Measurements from ENCODE around the gene ESRRB. TPM values are rescaled to one million over a fixed set of nuclear protein-coding genes. Genes with fewer than 3 reads are reported as not detected.

The ESRRB gene
- polyA plus RNA-seq, 1 of the 3 experiments (the other 2 are of a cell fraction): 0.05 TPM

GRCh38 chr14:76463105-76463504, 87.2 kb downstream of the ESRRB start (continued):
- TF ChIP-seq, protein P1, sequence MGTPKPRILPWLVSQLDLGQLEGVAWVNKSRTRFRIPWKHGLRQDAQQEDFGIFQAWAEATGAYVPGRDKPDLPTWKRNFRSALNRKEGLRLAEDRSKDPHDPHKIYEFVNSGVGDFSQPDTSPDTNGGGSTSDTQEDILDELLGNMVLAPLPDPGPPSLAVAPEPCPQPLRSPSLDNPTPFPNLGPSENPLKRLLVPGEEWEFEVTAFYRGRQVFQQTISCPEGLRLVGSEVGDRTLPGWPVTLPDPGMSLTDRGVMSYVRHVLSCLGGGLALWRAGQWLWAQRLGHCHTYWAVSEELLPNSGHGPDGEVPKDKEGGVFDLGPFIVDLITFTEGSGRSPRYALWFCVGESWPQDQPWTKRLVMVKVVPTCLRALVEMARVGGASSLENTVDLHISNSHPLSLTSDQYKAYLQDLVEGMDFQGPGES (IDR thresholded peaks at IDR 0.05; ENCODE audit: low read depth, low read length): no peak
- TF ChIP-seq, protein P2, sequence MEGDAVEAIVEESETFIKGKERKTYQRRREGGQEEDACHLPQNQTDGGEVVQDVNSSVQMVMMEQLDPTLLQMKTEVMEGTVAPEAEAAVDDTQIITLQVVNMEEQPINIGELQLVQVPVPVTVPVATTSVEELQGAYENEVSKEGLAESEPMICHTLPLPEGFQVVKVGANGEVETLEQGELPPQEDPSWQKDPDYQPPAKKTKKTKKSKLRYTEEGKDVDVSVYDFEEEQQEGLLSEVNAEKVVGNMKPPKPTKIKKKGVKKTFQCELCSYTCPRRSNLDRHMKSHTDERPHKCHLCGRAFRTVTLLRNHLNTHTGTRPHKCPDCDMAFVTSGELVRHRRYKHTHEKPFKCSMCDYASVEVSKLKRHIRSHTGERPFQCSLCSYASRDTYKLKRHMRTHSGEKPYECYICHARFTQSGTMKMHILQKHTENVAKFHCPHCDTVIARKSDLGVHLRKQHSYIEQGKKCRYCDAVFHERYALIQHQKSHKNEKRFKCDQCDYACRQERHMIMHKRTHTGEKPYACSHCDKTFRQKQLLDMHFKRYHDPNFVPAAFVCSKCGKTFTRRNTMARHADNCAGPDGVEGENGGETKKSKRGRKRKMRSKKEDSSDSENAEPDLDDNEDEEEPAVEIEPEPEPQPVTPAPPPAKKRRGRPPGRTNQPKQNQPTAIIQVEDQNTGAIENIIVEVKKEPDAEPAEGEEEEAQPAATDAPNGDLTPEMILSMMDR (IDR thresholded peaks at IDR 0.05): no peak
- no peak for TF ChIP-seq SMC3 (IDR thresholded peaks at IDR 0.05; ENCODE audit: low read depth, low read length)

GRCh38 chr14:76464856-76465255, 88.9 kb downstream of the ESRRB start:
- H3K4me2 ChIP-seq: no peak overlapping the region
- ChIA-PET CTCF (interaction anchor here (0.9 to 1.5 kb wide), 3 partner anchors 9 to 78 kb away, joined by 3 read pairs; no protein-coding TSS in a partner anchor), POLR2A (no interaction called here)
- no peaks in the 10 kb centered on the region for H3K79me2 ChIP-seq (ENCODE audit: insufficient read depth)
- H3K4me3 ChIP-seq (ENCODE audit: low read depth in 2 of 2, low read length in 1 of 2): no peak overlapping the region
- no peaks in the 10 kb centered on the region for H3K27me3 ChIP-seq (ENCODE audit: insufficient read depth)
- no peak for DNase-seq
- no peak overlapping the region for H3K9ac ChIP-seq
- TF ChIP-seq, protein P3, sequence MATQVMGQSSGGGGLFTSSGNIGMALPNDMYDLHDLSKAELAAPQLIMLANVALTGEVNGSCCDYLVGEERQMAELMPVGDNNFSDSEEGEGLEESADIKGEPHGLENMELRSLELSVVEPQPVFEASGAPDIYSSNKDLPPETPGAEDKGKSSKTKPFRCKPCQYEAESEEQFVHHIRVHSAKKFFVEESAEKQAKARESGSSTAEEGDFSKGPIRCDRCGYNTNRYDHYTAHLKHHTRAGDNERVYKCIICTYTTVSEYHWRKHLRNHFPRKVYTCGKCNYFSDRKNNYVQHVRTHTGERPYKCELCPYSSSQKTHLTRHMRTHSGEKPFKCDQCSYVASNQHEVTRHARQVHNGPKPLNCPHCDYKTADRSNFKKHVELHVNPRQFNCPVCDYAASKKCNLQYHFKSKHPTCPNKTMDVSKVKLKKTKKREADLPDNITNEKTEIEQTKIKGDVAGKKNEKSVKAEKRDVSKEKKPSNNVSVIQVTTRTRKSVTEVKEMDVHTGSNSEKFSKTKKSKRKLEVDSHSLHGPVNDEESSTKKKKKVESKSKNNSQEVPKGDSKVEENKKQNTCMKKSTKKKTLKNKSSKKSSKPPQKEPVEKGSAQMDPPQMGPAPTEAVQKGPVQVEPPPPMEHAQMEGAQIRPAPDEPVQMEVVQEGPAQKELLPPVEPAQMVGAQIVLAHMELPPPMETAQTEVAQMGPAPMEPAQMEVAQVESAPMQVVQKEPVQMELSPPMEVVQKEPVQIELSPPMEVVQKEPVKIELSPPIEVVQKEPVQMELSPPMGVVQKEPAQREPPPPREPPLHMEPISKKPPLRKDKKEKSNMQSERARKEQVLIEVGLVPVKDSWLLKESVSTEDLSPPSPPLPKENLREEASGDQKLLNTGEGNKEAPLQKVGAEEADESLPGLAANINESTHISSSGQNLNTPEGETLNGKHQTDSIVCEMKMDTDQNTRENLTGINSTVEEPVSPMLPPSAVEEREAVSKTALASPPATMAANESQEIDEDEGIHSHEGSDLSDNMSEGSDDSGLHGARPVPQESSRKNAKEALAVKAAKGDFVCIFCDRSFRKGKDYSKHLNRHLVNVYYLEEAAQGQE (IDR thresholded peaks at IDR 0.05; ENCODE audit: low read depth, low read length): no peak
- TF ChIP-seq RXRA (IDR thresholded peaks at IDR 0.05; ENCODE audit: borderline replicate concordance, low read depth) (no peak), NFIC (IDR thresholded peaks at IDR 0.05; ENCODE audit: borderline replicate concordance) (no peak), ELF1 (IDR thresholded peaks at IDR 0.05) (no peak), RFX5 (IDR thresholded peaks at IDR 0.05; ENCODE audit: low read length) (no peak), RCOR1 (IDR thresholded peaks at IDR 0.05; ENCODE audit: low read length) (no peak), FOXJ3 (CRISPR knock-in tag; IDR thresholded peaks at IDR 0.05) (no peak), PBX3 (IDR thresholded peaks at IDR 0.05) (no peak), MAX (IDR thresholded peaks at IDR 0.05; ENCODE audit: low read depth) (no peak), NRF1 (IDR thresholded peaks at IDR 0.05; ENCODE audit: low read depth, low read length) (no peak), FOSL2 (IDR thresholded peaks at IDR 0.05; ENCODE audit: borderline replicate concordance, low read depth) (no peak), SIN3A (IDR thresholded peaks at IDR 0.05; ENCODE audit: borderline replicate concordance, low read depth, low read length) (no peak), GABPA (IDR thresholded peaks at IDR 0.05; ENCODE audit: low read depth) (no peak), MXI1 (IDR thresholded peaks at IDR 0.05; ENCODE audit: low read depth, low read length) (no peak), RAD21 (IDR thresholded peaks at IDR 0.05; ENCODE audit: low read length) (no peak), EZH2phosphoT487 (IDR thresholded peaks at IDR 0.05; ENCODE audit: borderline replicate concordance, low read depth) (no peak), YY1 (IDR thresholded peaks at IDR 0.05; ENCODE audit: low read depth) (no peak)
- TF ChIP-seq, protein P1 (IDR thresholded peaks at IDR 0.05; ENCODE audit: low read depth, low read length): no peak
- no peak overlapping the region for H2AFZ ChIP-seq (ENCODE audit: low read depth)
- no peaks in the 10 kb centered on the region for H3F3A ChIP-seq (replicated peaks; ENCODE audit: insufficient read depth)
- 59% methylated on average over 4 of the region's 4 CpGs for WGBS (ENCODE audit: low lambda C conversion rate)
- H3K36me3 ChIP-seq (replicated peaks in 1 of 2; ENCODE audit: control insufficient read depth in 1 of 2, insufficient read depth in 2 of 2, low read length in 1 of 2): no peaks in the 10 kb centered on the region
- H4K20me1 ChIP-seq (ENCODE audit: insufficient read depth): no peaks in the 10 kb centered on the region
- H3K9me2 ChIP-seq: no peaks in the 10 kb centered on the region
- no peaks in the 10 kb centered on the region for H3K4me1 ChIP-seq (ENCODE audit: control insufficient read depth in 1 of 2, insufficient read depth in 2 of 2, low read depth in 1 of 2, low read length in 1 of 2)
- no peak overlapping the region for H3K27ac ChIP-seq (ENCODE audit: low read depth in 2 of 2, low read length in 1 of 2)
- H3K9me3 ChIP-seq: no peaks in the 10 kb centered on the region
